Stimulated activated CD8-positive, alpha-beta memory T cell treated with anti-CD3 and anti-CD28 coated beads, Interleukin-15, amount 100 ng/mL, for 48 hours (primary cell): Measurements from ENCODE around the gene TLCD2.
"Not testable (repeated sequence)": the region's sequence is repeated elsewhere in the genome, so short reads cannot be mapped to it uniquely, and the experiment has no call there.

Experiments used
- DNase-seq, 2 donors: peaks; one replicate each; pipeline ENCODE4 v3.0.0-alpha.2; 2020; ENCODE audit warnings: low read depth in 2 of 2

The TLCD2 gene

DNA sequence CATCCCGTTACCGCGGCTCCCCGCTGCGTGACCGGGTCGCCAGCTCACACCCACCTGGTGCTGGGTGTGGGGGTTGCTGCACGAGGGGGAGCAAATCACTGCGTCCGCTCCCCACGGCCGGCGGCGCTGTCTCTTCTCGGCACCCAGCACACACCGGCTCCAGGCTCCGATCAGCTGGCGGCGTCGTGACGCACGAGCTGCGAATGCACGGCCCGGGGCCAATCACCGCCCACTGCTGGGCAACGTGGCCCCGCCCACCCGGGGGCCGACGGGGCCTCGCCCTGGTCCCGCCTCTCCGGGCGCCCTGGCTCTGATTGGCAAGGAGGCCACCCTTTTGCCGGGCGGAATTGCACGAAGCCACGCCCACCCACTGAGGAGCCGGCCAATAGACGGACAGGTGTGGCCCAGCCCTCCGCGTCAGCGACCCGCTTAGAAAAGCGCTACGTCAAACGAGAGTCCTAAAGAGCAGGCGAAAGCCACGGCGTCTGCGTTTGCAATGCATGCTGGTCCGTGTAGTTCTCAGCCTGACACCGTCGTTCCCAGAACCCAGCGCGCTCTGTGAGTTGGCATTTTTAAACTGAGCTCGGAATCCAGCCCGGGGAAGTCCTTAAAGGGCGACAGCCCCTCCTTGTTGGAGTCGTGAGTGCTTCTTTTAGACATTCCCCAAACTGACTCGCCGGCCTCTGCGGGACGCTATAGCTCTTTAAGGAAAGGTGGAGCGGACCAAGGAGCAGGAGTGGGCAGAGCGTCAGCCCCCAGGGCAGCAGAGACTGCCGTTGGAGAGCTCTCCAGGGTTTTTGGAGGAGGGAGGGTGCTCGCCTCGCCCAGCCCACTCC, 6.1 kb upstream of the TLCD2 start:
- peak; percentile 100 for DNase-seq

DNA sequence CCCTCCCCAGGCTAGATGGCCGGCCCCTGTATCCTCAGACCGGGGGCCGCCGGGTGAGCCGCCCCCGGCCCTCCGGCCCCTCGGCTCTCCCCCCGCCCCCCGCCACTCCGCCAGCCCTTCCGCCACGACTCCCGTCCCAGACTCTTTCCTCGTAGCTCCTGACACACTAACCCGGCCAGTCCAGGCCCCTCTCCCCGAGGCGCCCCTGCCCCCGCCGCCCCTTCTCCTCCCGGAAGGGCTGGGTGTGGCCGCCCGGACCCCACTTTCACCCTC, 5.6 kb upstream of the TLCD2 start:
- no peak for DNase-seq

DNA sequence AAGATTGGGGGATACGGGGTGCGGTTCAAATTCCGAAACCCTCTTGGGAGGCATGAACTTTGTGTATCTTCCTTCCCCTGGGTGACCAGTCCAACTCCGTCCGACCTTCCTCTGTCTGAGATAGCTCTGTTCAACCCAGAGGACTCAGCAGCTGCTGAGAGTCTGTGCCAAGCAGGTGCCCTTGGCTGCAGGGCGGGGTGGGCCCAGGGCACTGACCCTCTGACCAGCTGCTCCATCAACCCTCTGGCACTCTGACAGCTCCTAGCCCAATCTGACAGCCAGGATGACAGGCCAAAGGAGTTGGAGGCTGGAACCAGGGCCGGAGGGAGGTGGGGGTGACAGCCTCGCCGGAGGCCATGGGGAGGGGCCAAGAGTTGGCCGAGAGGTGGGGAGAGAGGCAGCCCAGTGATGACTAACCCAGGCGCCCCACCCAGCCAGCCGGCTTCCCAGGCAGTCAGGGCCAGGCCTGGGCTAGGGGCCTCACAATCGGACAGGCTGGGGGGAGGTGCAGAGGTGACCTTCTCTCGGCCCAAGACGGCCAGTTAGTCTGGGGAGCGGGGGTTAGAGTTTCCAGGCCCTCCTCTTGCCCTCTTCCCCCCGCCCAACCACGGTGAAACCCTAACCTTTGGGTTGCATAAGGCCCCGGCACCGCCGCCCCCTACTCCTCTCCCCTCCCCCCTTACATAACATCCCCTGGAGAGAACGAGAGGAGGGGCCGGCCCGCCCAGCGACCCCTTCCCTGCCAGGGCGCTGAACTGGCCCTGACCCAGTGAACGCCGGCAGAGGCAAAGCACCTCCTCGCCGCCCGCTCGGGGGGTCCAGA, 5.0 kb upstream of the TLCD2 start:
- peak in 1 of 2 donors; percentile 40 for DNase-seq

DNA sequence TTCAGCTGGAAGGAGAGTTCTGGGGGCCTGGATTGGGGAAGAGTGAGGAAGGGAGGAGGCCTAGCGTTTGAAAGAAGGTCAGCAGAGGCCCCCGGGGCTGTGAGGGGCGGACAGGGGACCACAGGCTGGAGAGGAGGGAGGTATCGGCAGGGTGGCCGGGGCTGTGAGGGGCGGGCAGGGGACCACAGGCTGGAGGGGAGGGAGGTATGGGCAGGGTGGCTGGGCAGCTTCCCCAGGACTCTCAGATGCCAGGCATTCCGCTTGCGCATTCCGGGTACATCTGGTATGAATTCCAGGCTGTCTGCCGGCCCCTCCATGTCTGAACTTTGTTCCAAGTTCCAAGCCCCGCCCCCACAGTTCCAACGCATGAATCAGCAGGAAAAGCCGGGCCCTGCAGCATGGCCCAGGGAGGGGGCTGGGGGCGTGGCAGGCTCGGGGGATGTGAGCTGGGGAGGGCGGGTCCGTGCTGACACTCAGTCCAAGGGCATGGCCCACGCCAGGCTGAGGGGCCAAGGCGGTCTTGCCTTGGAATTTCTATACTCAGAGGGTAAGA, 4.3 kb upstream of the TLCD2 start:
- no peak for DNase-seq

DNA sequence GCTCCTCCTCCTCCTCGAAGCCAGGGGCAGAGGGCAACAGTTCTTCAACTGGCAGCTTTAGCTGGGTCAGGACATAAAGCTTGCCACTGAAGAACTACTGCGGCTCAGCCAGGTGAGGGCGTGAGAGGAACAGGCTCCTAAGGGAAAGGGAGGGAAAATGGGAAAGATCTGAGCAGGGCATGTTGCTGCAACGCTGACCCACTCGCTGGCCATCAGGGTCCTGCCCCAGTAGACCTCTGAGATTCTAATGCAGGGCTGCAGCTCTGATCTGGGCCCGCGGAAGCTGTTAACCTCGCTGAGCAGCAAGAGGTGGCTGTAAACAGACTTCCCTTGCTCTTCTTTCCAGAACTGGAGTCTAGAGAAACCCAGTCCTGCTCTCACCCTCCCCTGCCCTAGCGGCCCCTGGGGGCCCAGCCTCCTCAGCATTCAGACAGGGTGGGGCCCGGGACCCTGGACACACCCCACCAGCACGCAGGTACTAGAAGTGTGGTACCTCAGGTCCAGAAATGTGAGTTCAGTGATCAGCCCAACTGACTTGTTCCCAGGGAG, 3.8 kb upstream of the TLCD2 start:
- DNase-seq = no peak

DNA sequence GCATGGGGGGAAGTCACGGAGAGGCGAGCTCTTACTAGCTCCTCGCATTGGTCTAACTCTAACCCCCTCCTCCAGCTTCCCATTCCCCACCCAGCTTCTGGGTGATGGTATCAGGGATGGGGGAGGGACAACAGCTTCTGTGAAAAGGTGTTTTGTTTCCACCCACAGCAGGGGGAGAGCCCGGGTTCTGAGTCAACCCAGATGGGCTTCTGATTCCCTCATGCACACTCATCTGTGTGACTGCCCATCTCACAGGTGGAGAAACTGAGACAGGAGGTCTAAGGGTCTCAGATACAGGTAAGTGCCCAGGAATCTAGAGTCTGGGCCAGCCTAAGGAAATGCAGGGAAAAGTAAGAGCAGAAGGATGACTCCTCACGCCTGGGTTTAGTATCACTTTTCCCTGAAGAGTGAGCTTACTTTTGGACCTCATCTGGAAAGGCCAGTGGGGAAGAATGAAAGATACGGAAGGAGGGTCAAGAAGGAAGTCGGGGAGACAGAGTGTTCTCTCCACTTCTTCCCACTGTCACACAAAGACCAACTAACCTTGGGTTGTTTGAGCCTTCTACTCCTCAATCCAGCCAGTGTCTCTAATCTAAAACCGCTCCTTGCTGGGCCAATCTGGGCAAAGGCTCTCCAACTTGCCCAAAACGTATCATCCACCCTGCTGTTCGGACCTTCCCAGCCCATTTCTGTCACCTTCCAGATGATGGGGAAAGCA, 3.1 kb upstream of the TLCD2 start:
- DNase-seq = no peak

DNA sequence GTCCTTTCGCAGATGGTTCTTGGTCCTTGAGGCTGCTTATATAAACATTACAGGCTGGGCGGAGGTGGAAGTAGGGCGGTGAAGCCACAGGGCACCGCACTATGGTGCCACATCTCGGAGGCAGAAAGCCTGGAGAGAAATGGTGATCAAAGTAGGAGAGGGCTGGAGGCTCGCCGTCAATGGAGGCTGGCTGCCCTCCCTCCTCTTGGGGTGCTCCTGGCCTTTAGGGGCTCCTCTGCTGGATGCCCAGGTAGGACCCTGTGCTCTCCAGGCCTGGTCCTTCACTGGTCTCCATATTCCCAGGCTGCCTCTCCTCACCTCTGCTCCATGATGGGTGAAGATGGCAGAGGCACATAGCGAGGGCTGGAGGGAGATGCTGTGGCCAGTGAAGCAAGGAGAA, 2.1 kb upstream of the TLCD2 start:
- DNase-seq = no peak

DNA sequence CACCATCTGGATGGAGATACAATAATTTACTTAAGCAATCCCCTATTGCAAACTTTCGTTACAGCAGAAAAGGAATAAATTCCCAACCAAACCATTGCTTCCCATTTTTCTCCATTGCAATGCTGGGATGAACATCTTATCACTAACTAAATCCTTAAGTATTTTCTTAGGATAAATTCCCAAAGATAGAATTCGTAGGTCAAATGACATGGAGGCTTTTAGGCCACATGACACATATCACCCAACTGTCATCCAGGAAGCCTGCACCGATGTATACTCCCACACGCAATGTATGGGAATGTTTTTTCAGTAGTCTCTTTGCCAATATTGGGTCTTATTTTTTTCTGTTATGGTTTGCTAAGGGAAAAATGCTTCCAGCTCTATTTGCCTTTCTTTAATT, 1.6 kb upstream of the TLCD2 start:
- DNase-seq = no peak

DNA sequence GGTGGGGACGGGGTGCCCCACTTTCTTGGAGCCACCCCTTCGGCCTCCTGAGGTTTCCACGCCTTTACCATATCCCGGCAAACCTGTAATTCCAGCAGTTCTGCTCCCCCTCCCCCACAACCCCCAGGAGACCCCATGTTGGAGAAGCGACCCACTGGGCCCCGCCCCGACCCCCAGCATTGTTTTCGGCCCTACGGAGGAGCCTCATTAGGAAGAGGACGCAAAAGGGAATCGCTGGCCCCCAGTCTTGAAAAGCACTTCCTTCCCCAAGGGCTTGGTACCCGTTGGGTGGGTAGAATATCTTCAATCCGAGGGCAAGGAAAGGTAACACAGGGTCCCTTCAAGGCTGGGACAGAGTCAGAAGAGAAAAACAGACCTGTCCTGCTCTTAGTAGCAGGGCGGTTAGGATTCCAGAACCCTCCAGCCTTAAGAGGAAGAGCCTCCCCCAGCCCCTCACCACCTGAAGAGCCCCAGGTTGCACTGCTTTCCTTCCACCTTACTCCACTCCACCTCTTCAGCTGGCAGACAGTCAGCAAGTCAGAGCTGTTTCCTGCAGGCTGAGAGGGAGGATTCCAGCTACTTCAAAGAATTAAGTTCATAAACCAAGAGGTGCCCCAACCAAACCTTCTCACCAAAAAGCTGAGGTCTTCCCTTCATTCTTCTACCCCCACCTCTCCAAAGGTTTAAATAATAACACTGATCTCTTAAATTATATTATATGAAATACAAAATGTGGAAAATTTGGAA, 803 bp upstream of the TLCD2 start:
- DNase-seq = no peak

DNA sequence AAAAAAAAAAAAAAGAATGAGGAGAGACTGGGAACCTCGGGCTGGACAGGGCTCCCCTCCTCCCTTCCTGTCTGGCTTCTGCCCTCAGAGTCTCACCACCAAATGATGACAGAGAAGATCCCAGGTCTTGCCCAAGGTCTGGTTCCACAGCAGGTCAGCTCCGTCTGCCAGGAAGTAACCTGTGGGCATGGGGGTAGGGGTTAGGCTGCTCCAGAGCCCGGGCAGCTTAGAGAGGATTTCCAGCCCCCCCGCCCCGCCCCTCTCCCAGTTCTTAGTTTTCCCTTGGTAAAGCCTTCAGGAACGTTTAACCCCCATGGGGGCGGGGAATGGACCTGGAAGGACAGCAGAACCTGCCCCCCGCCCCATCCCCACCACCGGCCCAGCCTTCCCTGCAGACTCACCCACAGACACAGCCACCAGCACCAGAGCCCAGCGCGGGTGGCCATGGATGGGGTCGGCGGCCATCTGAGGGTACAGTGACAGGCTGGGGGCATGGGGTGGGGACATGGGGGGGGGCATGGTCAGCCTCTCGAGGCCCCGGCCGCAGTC, 700 bp downstream of the TLCD2 start:
- DNase-seq = no peak

DNA sequence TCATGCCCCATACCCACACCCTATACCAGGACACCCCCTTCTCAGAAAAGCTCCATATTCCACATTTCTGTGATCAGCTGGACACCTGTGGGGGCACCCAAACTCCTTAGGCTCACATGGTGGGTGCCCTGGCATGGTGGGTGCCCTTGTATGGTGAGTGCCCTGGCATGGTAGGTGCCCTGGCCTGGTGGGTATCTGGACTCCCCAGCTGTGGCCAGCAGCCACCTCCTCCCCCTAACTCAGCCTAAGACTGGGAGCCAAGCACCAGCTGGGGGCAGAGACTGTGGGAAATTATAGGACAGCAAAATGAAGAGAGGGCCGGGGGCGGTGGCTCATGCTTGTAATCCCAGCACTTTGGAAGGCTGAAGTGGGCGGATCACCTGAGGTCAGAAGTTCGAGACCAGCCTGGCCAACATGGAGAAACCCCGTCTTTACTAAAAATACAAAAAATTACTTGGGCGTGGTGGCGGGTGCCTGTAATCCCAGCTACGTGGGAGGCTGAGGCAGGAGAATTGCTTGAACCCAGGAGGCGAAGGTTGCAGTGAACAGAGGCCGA, 1.3 kb downstream of the TLCD2 start:
- DNase-seq = not testable (repeated sequence)

DNA sequence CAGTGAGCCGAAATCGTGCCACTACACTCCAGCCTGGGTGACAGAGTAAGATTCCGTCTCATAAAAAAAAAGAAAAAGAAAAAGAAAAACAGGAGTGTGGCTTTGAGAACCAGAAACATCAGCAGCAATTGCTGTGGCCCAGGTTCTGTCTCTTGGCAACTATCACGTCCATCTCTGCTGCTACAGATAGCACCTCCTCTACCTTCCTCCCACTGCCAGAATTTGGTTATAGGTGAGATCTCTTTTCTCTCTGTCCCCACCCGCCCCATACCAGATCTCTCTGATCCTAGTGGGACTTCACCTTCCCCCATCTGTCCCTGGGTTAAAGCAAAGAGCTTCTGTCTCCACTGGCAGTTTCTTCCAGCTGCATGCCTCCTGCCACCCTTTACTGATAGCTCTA, 3.1 kb downstream of the TLCD2 start:
- no peak for DNase-seq

DNA sequence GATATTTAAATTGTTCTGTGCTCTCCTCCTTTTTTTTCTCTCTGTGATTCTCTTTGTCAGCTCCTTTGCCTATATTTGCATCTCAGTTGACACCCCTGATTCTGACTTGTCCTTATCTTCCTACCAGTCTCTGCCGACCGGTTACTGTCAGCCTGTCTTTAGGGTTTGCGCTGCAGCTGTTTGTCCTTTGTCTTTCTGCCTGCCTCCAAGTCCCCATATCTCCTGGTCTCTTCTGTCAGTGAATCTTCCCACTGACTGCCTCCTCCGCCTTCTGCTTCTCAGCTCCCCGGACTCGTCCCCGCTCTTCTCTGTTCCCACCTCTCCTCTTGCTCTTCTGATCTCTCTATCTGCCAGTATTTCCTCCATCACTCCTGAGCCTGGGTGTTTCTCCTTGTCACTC, 5.2 kb downstream of the TLCD2 start:
- no peak for DNase-seq

DNA sequence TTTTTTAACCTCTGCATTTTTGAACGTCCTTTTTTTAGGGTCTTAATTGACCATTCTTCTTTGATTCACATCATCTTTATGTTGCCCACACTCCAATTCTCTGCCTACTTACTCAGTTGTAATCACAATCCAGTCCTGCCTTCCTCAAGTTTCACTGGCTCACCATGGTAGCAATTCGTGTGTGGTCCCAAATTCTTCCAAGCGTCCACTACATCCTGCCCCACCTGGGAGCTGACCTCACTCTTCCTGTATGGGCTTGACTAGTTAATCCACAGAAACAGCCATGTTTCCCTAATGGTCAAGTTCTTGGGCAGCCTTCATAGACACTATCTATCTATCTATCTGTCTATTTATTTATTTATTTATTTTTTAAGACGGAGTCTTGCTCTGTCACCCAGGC, 7.1 kb downstream of the TLCD2 start:
- DNase-seq = no peak

DNA sequence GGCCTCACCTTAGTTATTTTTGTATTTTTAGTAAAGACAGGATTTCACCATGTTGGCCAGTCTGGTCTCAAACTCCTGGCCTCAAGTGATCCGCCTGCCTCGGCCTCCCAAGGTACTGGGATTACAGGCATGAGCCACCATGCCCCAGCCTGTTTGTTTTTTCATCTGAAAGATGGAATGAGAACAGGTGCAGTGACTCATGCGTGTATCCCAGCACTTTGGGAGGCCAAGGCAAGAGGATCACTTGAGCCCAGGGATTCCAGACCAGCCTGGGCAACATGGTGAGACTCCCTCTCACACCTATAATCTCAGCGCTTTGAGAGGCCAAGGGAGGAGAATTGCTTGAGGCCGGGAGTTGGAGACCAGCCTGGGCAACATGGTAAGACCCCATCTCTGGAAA, 10.3 kb downstream of the TLCD2 start:
- not testable (repeated sequence) for DNase-seq

DNA sequence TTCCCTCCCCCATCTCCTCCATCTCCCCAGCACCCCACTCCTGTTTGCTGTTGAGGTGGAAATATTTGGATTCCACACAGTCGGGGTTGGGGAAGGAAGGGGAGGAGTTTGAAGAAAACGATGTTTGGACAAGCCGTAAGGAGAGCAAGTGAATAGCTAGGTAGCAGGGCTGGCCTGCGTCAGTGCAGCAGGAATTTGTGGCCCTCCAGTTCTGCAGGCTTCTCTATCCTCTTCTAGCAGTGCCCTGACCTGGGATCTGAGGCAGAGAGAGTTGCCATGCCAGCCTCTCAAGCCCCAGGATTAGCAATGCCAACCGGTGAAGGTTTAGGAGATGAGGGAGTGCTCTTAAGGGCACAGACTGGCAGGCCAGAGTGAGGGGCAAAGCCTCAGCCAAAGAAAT, 12.5 kb downstream of the TLCD2 start:
- no peak for DNase-seq

DNA sequence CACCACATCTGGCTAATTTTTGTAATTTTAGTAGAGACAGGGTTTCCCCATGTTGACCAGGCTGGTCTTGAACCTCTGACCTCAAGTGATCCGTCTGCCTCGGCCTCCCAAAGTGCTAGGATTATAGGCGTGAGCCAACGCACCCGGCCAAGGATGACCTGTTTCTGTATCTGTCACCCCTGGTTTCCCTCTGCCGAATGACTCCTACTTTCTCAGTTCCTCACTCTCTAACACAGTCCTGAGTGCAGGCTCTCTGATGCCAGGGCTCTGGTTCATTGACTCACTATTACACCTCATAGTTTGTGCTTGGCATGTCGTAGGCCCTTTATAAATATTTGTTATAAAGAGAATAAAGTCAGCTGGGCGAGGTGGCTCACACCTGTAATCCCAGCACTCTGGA, 14.8 kb downstream of the TLCD2 start:
- DNase-seq = no peak

DNA sequence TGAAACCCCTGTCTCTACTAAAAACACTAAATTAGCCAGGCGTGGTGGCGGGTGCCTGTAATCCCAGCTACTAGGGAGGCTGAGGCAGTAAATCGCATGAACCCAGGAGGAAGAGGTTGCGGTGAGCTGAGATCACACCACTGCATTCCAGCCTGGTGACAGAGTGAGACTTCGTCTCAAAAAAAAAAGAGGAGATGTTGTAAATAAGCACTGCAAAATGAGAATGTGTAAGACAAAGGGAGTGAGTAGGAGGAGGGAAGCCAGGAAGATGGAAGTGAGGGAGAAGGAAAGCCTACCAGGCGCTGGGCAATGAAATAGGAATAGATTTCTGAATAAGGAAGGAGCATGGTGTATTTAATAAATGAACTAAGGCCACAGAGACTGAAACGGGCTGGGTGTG, 16.8 kb downstream of the TLCD2 start:
- no peak for DNase-seq

DNA sequence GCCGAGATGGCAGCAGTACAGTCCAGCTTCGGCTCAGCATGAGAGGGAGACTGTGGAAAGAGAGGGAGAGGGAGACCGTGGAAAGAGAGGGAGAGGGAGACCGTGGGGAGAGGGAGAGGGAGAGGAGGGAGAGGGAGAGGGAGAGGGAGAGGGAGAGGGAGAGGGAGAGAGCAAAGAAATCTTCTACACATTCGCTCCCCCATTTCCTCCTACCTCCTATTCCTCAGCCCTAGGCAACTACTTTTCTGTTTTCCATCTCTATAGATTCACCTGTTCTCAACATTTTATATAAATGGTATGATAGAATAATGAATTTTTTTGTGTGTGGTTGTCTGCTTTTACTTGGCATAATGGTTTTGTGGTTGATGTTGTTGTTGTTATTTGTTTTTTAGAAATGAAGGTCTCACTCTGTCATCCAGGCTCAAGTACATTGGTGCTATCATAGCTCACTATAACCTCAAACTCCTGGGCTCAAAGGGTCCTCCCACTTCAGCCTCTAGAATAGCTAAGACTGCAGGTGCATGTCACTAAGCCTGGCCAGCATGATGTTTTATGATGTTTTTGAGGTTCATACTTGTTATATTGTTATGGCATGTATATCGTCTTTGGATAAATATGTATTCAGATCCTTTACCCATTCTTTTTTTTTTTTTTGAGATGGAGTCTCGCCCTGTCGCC, 19.5 kb downstream of the TLCD2 start:
- no peak for DNase-seq

DNA sequence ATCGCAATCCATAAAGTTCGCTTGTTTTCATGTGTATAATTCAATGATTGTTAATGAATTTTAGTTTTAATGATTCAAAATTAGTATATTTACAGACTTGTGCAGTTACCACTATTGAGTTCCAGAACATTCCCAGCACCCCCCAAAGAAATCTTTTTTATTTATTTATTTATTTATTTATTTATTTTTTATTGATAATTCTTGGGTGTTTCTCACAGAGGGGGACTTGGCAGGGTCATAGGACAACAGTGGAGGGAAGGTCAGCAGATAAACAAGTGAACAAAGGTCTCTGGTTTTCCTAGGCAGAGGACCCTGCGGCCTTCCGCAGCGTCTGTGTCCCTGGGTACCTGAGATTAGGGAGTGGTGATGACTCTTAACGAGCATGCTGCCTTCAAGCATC, 21.8 kb downstream of the TLCD2 start:
- DNase-seq = not testable (repeated sequence)
